HCT116 (cell line): Measurements from ENCODE around the gene ARNT2. TPM values are rescaled to one million over a fixed set of nuclear protein-coding genes. Genes with fewer than 3 reads are reported as not detected.
A peak's percentile ranks its signal among the peaks of the same experiment; 100 is the strongest.

ENCODE experiments used
- ATAC-seq: fragments of 200-7000 bp; cut with Tn5 transposase; 2 replicates; pipeline ENCODE4 v1.9.1; 2020; ENCODE audit warnings: mild to moderate bottlenecking, moderate library complexity
- BruUV-seq: library from RNA; stranded (reverse); fragments of 400-500 nt; replicated peaks from 2 replicates; lab custom pipeline; 2021; lab: Mats Ljungman, UMichigan
- CTCF ChIA-PET: fragments of 300-600 bp; sonication (Branson Sonifier 250); formaldehyde crosslinking; loops from one replicate; lab custom pipeline; 2021; ENCODE audit warnings: antibody characterized with exemption; lab: Charles Lee
- POLR2A ChIA-PET: fragments of 300-600, 350-600 bp; sonication (Branson Sonifier 250); formaldehyde crosslinking; loops from one replicate; lab custom pipeline; 2021; ENCODE audit warnings: antibody characterized with exemption; lab: Charles Lee
- RAD21 ChIA-PET, 2 experiments: fragments of 300-600 bp; sonication (Branson Sonifier 250); formaldehyde crosslinking; loops; one replicate each; lab custom pipeline; 2023; ENCODE audit warnings: low total read pairs in 2 of 2; ENCODE audit not compliant: uncharacterized antibody in 2 of 2, unreplicated experiment in 2 of 2, low non-redundant PET in 1 of 2; lab: Charles Lee
- DNase-seq: peaks from one replicate; pipeline ENCODE4 v3.0.0-alpha.2; 2010; ENCODE audit warnings: low read depth, low spot score
- H2AFZ ChIP-seq: fragments of 200-600 bp; shearing (Covaris generic), sonication (generic); 2 replicates; pipeline ENCODE4 v1.6.1; 2017; ENCODE audit warnings: low read depth, mixed run types, mixed read lengths, antibody characterized with exemption, low read length; ENCODE audit not compliant: poor library complexity, severe bottlenecking
- H3K27ac ChIP-seq: 2 replicates; pipeline ENCODE4 v1.5.1; 2012; ENCODE audit warnings: low read depth, low read length
- H3K27me3 ChIP-seq: fragments of 200-600 bp; sonication (generic); 2 replicates; pipeline ENCODE4 v1.6.1; 2016; ENCODE audit warnings: mixed run types, low read length, mixed read lengths; ENCODE audit not compliant: insufficient read depth
- H3K36me3 ChIP-seq, 2 experiments: fragments of 200-500 bp in 1 of 2; fragments of 200-600 bp in 1 of 2; sonication (Bioruptor generic) in 1 of 2; sonication (generic) in 1 of 2; 2 replicates each; pipeline versions ENCODE4 v1.5.1 to v1.6.1; 2014 to 2016; ENCODE audit warnings: low read length in 2 of 2, inconsistent platforms in 1 of 2, mixed read lengths in 1 of 2, mixed run types in 1 of 2; ENCODE audit not compliant: insufficient read depth in 2 of 2, control insufficient read depth in 1 of 2
- H3K4me1 ChIP-seq, 2 experiments: fragments of 200-600 bp in 1 of 2; sonication (generic) in 1 of 2; 2 replicates each; pipeline versions ENCODE4 v1.5.1 to v1.6.1; 2012 to 2017; ENCODE audit warnings: low read length in 2 of 2, inconsistent platforms in 1 of 2, mild to moderate bottlenecking in 1 of 2, mixed read lengths in 1 of 2, mixed run types in 1 of 2, moderate library complexity in 1 of 2; ENCODE audit not compliant: insufficient read depth in 2 of 2, control insufficient read depth in 1 of 2
- H3K4me2 ChIP-seq: fragments of 200-600 bp; sonication (generic); 2 replicates; pipeline ENCODE4 v1.6.1; 2017; ENCODE audit warnings: mixed run types, low read length, mixed read lengths
- H3K4me3 ChIP-seq, 2 experiments: fragments of 200-600 bp in 1 of 2; sonication (generic) in 1 of 2; replicated peaks in 1 of 2; 2 replicates each; pipeline ENCODE4 v1.5.1; 2011 to 2016; ENCODE audit warnings: low read length in 2 of 2, control low read depth in 1 of 2, low read depth in 1 of 2, mild to moderate bottlenecking in 1 of 2, mixed read lengths in 1 of 2, mixed run types in 1 of 2
- H3K79me2 ChIP-seq: fragments of 200-600 bp; sonication (generic); 2 replicates; pipeline ENCODE4 v1.6.1; 2017; ENCODE audit warnings: mild to moderate bottlenecking, mixed run types, low read length, moderate library complexity, mixed read lengths; ENCODE audit not compliant: insufficient read depth
- H3K9ac ChIP-seq: fragments of 200-600 bp; sonication (generic); 2 replicates; pipeline ENCODE4 v1.6.1; 2016; ENCODE audit warnings: low read length, mixed read lengths
- H3K9me2 ChIP-seq: fragments of 200-600 bp; sonication (generic), shearing (Covaris generic); 2 replicates; pipeline ENCODE4 v1.6.1; 2017; ENCODE audit warnings: mixed run types, mild to moderate bottlenecking, moderate library complexity; ENCODE audit not compliant: insufficient read depth
- H3K9me3 ChIP-seq, 2 experiments: fragments of 200-500 bp in 1 of 2; fragments of 200-600 bp in 1 of 2; sonication (Bioruptor generic) in 1 of 2; sonication (generic) in 1 of 2; 2 replicates each; pipeline ENCODE4 v1.6.1; 2014 to 2017; ENCODE audit warnings: low read length in 2 of 2, mixed read lengths in 2 of 2, inconsistent platforms in 1 of 2, low read depth in 1 of 2, mild to moderate bottlenecking in 1 of 2, mixed run types in 1 of 2, moderate library complexity in 1 of 2; ENCODE audit not compliant: control insufficient read depth in 1 of 2, insufficient read depth in 1 of 2
- H4K20me1 ChIP-seq: fragments of 200-600 bp; sonication (generic), shearing (Covaris generic); 2 replicates; pipeline ENCODE4 v1.6.1; 2017; ENCODE audit warnings: mixed run types, mild to moderate bottlenecking, moderate library complexity; ENCODE audit not compliant: insufficient read depth
- CTCF ChIP-seq, 3 experiments: fragments of 200-600 bp in 1 of 3; sonication (generic) in 1 of 3; IDR thresholded peaks in 2 of 3; conservative IDR thresholded peaks in 1 of 3; 2 replicates each; pipeline ENCODE4 v1.5.1; 2012 to 2017; ENCODE audit warnings: low read depth in 2 of 3, low read length in 2 of 3, antibody characterized with exemption in 1 of 3, borderline replicate concordance in 1 of 3, control low read depth in 1 of 3, mild to moderate bottlenecking in 1 of 3, mixed read lengths in 1 of 3, mixed run types in 1 of 3, moderate library complexity in 1 of 3; ENCODE audit not compliant: insufficient read depth in 1 of 3
- EGR1 ChIP-seq: IDR thresholded peaks from 2 replicates; pipeline ENCODE4 v1.6.1; 2012; ENCODE audit warnings: low read depth
- EZH2 ChIP-seq: fragments of 200-600 bp; sonication (generic); IDR thresholded peaks from 2 replicates; pipeline ENCODE4 v1.6.1; 2017; ENCODE audit warnings: antibody characterized with exemption, mixed run types
- EZH2phosphoT487 ChIP-seq: fragments of 200-600 bp; IDR thresholded peaks from 2 replicates; pipeline ENCODE4 v1.6.1; 2018; ENCODE audit warnings: antibody characterized with exemption, borderline replicate concordance
- RAD21 ChIP-seq: IDR thresholded peaks from 2 replicates; pipeline ENCODE4 v1.6.1; 2012; ENCODE audit warnings: low read depth, mild to moderate bottlenecking
- SIN3A ChIP-seq: IDR thresholded peaks from 2 replicates; pipeline ENCODE4 v1.6.1; 2012; ENCODE audit warnings: low read depth
- ZNF274 ChIP-seq: fragments of 200-500 bp; sonication (Bioruptor generic); IDR thresholded peaks from 2 replicates; pipeline ENCODE4 v1.6.1; 2014; ENCODE audit warnings: mild to moderate bottlenecking, low read depth, low read length, inconsistent platforms
- intact Hi-C: fragments of 100-400 bp; cut with micrococcal nuclease; formaldehyde crosslinking; loops from 2 replicates; pipeline ENCODE4 v1.10.0; 2022
- total RNA-seq: library from RNA; stranded (reverse); gene quantifications from one replicate; pipeline ENCODE4 v1.2.1, GENCODE V29; 2021; ENCODE audit not compliant: unreplicated experiment
- TF ChIP-seq, protein P1 (sequence below): IDR thresholded peaks from 2 replicates; pipeline ENCODE4 v1.6.1; 2012; ENCODE audit warnings: low read depth

ARNT2 gene
- total RNA-seq, 1 experiment from 2014 or later: 3.0 TPM

DNA sequence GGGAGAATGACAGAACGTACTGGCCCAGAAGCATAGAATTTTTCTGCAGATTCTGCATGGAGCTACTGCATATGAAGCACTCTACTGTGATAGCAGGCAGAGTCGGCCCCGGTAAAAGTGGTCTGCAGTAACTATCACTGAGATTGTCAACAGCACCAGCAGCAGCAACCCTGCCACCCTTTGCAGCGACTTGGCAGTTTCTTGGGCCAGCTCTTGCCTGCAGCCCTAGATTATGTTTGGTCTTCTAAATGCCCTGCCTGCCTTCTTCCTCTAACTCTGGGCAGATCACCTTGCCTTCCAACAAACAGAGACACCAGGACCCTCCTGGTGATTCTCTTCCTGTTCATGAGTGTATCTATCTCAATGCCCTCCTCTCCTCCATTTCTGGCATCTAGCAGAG is 161.8 kb downstream of the ARNT2 start:
- Histone ChIP-seq H3K27ac (no peak overlapping the region), H2AFZ (no peak overlapping the region), H3K27me3 (no peaks in the 10 kb centered on the region), H3K79me2 (no peaks in the 10 kb centered on the region), H3K4me1 (no peaks in the 10 kb centered on the region), H3K9ac (no peak overlapping the region), H3K9me3 (no peaks in the 10 kb centered on the region), H3K4me3 (no peak overlapping the region), H3K9me2 (no peaks in the 10 kb centered on the region)
- DNase-seq: no peak
- ATAC-seq: no peak
- TF ChIP-seq EZH2 (no peak), SIN3A (no peak), EGR1 (no peak)
- TF ChIP-seq, protein P1, sequence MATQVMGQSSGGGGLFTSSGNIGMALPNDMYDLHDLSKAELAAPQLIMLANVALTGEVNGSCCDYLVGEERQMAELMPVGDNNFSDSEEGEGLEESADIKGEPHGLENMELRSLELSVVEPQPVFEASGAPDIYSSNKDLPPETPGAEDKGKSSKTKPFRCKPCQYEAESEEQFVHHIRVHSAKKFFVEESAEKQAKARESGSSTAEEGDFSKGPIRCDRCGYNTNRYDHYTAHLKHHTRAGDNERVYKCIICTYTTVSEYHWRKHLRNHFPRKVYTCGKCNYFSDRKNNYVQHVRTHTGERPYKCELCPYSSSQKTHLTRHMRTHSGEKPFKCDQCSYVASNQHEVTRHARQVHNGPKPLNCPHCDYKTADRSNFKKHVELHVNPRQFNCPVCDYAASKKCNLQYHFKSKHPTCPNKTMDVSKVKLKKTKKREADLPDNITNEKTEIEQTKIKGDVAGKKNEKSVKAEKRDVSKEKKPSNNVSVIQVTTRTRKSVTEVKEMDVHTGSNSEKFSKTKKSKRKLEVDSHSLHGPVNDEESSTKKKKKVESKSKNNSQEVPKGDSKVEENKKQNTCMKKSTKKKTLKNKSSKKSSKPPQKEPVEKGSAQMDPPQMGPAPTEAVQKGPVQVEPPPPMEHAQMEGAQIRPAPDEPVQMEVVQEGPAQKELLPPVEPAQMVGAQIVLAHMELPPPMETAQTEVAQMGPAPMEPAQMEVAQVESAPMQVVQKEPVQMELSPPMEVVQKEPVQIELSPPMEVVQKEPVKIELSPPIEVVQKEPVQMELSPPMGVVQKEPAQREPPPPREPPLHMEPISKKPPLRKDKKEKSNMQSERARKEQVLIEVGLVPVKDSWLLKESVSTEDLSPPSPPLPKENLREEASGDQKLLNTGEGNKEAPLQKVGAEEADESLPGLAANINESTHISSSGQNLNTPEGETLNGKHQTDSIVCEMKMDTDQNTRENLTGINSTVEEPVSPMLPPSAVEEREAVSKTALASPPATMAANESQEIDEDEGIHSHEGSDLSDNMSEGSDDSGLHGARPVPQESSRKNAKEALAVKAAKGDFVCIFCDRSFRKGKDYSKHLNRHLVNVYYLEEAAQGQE: no peak
- TF ChIP-seq, all 23 proteins: peak for 0
- intact Hi-C loops: loop anchor here (2.0 to 10.0 kb wide), 2 partner anchors 109 to 699 kb away; no protein-coding TSS in a partner anchor
- no peaks in the 10 kb centered on the region for H3K36me3 ChIP-seq
- ChIA-PET CTCF (interaction anchor here (4.8 kb wide), 1 partner anchor 211 kb away, joined by 136 read pairs; the partner anchor contains the start of gene CEMIP), POLR2A (interaction anchor here (1.2 kb wide), 1 partner anchor 210 kb away, joined by 4 read pairs; no protein-coding TSS in a partner anchor), RAD21 (no interaction called here)
- H3K4me2 ChIP-seq: no peak overlapping the region
- no peaks in the 10 kb centered on the region for H4K20me1 ChIP-seq
- no TSS peak for BruUV-seq

DNA sequence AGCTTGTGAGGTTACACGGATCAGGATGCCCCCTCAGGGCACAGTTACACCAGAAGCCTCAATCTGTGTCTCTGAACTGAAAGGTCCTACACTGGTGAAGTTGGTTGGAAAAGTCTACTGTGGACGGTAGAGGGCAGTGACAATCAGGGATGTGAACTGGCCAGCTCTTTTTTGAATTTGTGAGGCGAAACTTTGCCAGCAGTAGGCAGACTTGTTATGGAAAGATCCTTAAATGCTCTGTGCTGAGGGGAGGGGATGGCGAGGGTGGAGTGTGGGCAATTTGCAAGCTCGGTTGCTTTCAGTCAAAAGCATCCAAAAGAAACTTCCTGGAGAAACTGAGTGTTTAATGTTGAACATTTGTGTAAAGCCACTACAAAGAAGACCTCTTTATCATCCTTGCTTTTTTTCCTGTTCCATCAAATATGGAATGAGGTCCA is 163.6 kb downstream of the ARNT2 start:
- Histone ChIP-seq H3K4me1 (no peaks in the 10 kb centered on the region), H3K36me3 (no peaks in the 10 kb centered on the region), H3K9ac (no peak overlapping the region), H3K27ac (no peak overlapping the region), H3K9me2 (no peaks in the 10 kb centered on the region), H3K79me2 (no peaks in the 10 kb centered on the region), H3K9me3 (no peaks in the 10 kb centered on the region), H3K27me3 (no peaks in the 10 kb centered on the region), H2AFZ (no peak overlapping the region), H3K4me2 (no peak overlapping the region), H3K4me3 (no peak overlapping the region), H4K20me1 (no peaks in the 10 kb centered on the region)
- BruUV-seq: no TSS peak
- CTCF ChIA-PET: interaction anchor here (0.6 to 4.8 kb wide), 16 partner anchors 12 to 698 kb away, joined by 3 to 136 read pairs (median 5); partner anchors contain the start of gene CEMIP
- peak; percentile 97 for ATAC-seq
- POLR2A ChIA-PET: interaction anchor here (1.1 kb wide), 1 partner anchor 212 kb away, joined by 3 read pairs; the partner anchor contains the start of gene CEMIP
- intact Hi-C loops: loop anchor here (1.0 to 10.0 kb wide), 5 partner anchors 111 to 697 kb away; no protein-coding TSS in a partner anchor
- DNase-seq: peak; percentile 72
- TF ChIP-seq RAD21 (peak; percentile 96), ZNF274 (no peak), EZH2phosphoT487 (no peak), CTCF (IDR thresholded peaks at IDR 0.05 in 2 of 3, conservative IDR thresholded peaks at IDR 0.05 in 1 of 3; ENCODE audit: borderline replicate concordance in 1 of 3, insufficient read depth in 1 of 3, low read depth in 2 of 3, low read length in 2 of 3) (peak; percentile 75 to 99 (median 88))
- RAD21 ChIA-PET: interaction anchor here (0.7 to 1.8 kb wide), 6 partner anchors 209 to 698 kb away, joined by 3 to 22 read pairs (median 5); no protein-coding TSS in a partner anchor
